H1 (cell line): Measurements from ENCODE around the gene PRKCA. TPM values are rescaled to one million over a fixed set of nuclear protein-coding genes. Genes with fewer than 3 reads are reported as not detected.

Experiments used
- polyA plus RNA-seq, 7 experiments: library from polyadenylated mRNA; depleted of rRNA in 3 of 7; stranded (reverse) in 5 of 7; unstranded in 2 of 7; fragments of >200 nt in 5 of 7; fragments of 200-250 nt in 2 of 7; gene quantifications; 1 replicate in 5 of 7; 2 replicates in 1 of 7; 4 replicates in 1 of 7; pipeline versions ENCODE4 v1.2.1 to v1.2.3, GENCODE V29; 2011 to 2013; ENCODE audit warnings: missing spikeins in 2 of 7, mixed read lengths in 2 of 7
- total RNA-seq: library from RNA; stranded (reverse); fragmentation: NEBNext Ultra II Directional; extraction: Animal tissue kit (Norgen Biotek cat#: 25700); gene quantifications from 2 replicates; pipeline ENCODE4 v1.2.1, GENCODE V29; 2021
- TF ChIP-seq, protein P1 (sequence below): fragments of 300-600 bp; sonication (generic); IDR thresholded peaks from 2 replicates; pipeline ENCODE4 v1.7.1; 2012; ENCODE audit warnings: low read length, moderate library complexity, mild to moderate bottlenecking, inconsistent platforms; ENCODE audit not compliant: insufficient replicate concordance
- TF ChIP-seq, protein P2 (sequence below), 3 experiments: IDR thresholded peaks; 1 replicate in 2 of 3; 2 replicates in 1 of 3; pipeline versions ENCODE4 v1.5.1 to v1.6.1; 2011; ENCODE audit warnings: low read length in 3 of 3, mild to moderate bottlenecking in 3 of 3, inconsistent platforms in 2 of 3, low read depth in 1 of 3, moderate library complexity in 1 of 3; ENCODE audit not compliant: insufficient read depth in 1 of 3; ENCODE audit errors: control extremely low read depth in 1 of 3

The PRKCA gene
- total and polyA plus RNA-seq, 2 of the 8 experiments (the other 6 are each of a cell fraction or from before 2014, with no cell fraction given): 5.8 to 17.8 TPM

DNA sequence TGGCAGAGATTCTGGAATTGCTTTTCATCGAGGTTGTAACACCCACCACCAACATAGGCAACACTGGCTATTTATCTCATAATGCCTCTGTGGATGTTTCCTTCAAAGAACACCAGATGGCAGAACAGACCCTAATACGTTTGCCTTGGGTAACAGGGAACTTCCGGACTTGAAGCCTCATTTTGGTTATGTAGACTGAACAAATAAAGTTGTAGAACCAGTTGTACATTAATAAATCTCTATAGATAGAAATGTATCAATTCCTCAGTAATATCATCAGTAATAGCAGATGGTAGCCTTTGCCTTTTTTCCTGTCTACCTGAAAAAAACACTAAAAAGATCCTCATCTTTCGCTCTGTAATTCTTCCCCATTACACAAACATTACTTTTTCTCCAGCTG lies 47.3 kb upstream of the PRKCA start (continued):
- TF ChIP-seq, protein P1, sequence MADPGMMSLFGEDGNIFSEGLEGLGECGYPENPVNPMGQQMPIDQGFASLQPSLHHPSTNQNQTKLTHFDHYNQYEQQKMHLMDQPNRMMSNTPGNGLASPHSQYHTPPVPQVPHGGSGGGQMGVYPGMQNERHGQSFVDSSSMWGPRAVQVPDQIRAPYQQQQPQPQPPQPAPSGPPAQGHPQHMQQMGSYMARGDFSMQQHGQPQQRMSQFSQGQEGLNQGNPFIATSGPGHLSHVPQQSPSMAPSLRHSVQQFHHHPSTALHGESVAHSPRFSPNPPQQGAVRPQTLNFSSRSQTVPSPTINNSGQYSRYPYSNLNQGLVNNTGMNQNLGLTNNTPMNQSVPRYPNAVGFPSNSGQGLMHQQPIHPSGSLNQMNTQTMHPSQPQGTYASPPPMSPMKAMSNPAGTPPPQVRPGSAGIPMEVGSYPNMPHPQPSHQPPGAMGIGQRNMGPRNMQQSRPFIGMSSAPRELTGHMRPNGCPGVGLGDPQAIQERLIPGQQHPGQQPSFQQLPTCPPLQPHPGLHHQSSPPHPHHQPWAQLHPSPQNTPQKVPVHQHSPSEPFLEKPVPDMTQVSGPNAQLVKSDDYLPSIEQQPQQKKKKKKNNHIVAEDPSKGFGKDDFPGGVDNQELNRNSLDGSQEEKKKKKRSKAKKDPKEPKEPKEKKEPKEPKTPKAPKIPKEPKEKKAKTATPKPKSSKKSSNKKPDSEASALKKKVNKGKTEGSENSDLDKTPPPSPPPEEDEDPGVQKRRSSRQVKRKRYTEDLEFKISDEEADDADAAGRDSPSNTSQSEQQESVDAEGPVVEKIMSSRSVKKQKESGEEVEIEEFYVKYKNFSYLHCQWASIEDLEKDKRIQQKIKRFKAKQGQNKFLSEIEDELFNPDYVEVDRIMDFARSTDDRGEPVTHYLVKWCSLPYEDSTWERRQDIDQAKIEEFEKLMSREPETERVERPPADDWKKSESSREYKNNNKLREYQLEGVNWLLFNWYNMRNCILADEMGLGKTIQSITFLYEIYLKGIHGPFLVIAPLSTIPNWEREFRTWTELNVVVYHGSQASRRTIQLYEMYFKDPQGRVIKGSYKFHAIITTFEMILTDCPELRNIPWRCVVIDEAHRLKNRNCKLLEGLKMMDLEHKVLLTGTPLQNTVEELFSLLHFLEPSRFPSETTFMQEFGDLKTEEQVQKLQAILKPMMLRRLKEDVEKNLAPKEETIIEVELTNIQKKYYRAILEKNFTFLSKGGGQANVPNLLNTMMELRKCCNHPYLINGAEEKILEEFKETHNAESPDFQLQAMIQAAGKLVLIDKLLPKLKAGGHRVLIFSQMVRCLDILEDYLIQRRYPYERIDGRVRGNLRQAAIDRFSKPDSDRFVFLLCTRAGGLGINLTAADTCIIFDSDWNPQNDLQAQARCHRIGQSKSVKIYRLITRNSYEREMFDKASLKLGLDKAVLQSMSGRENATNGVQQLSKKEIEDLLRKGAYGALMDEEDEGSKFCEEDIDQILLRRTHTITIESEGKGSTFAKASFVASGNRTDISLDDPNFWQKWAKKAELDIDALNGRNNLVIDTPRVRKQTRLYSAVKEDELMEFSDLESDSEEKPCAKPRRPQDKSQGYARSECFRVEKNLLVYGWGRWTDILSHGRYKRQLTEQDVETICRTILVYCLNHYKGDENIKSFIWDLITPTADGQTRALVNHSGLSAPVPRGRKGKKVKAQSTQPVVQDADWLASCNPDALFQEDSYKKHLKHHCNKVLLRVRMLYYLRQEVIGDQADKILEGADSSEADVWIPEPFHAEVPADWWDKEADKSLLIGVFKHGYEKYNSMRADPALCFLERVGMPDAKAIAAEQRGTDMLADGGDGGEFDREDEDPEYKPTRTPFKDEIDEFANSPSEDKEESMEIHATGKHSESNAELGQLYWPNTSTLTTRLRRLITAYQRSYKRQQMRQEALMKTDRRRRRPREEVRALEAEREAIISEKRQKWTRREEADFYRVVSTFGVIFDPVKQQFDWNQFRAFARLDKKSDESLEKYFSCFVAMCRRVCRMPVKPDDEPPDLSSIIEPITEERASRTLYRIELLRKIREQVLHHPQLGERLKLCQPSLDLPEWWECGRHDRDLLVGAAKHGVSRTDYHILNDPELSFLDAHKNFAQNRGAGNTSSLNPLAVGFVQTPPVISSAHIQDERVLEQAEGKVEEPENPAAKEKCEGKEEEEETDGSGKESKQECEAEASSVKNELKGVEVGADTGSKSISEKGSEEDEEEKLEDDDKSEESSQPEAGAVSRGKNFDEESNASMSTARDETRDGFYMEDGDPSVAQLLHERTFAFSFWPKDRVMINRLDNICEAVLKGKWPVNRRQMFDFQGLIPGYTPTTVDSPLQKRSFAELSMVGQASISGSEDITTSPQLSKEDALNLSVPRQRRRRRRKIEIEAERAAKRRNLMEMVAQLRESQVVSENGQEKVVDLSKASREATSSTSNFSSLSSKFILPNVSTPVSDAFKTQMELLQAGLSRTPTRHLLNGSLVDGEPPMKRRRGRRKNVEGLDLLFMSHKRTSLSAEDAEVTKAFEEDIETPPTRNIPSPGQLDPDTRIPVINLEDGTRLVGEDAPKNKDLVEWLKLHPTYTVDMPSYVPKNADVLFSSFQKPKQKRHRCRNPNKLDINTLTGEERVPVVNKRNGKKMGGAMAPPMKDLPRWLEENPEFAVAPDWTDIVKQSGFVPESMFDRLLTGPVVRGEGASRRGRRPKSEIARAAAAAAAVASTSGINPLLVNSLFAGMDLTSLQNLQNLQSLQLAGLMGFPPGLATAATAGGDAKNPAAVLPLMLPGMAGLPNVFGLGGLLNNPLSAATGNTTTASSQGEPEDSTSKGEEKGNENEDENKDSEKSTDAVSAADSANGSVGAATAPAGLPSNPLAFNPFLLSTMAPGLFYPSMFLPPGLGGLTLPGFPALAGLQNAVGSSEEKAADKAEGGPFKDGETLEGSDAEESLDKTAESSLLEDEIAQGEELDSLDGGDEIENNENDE: no peak
- TF ChIP-seq, protein P2, sequence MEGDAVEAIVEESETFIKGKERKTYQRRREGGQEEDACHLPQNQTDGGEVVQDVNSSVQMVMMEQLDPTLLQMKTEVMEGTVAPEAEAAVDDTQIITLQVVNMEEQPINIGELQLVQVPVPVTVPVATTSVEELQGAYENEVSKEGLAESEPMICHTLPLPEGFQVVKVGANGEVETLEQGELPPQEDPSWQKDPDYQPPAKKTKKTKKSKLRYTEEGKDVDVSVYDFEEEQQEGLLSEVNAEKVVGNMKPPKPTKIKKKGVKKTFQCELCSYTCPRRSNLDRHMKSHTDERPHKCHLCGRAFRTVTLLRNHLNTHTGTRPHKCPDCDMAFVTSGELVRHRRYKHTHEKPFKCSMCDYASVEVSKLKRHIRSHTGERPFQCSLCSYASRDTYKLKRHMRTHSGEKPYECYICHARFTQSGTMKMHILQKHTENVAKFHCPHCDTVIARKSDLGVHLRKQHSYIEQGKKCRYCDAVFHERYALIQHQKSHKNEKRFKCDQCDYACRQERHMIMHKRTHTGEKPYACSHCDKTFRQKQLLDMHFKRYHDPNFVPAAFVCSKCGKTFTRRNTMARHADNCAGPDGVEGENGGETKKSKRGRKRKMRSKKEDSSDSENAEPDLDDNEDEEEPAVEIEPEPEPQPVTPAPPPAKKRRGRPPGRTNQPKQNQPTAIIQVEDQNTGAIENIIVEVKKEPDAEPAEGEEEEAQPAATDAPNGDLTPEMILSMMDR (IDR thresholded peaks at IDR 0.05; ENCODE audit: control extremely low read depth in 1 of 3, insufficient read depth in 1 of 3, low read depth in 1 of 3, low read length in 3 of 3): peak in 2 of 3 experiments; percentile 68 to 75; a peak in 3 of 4 replicates
